ENCODE data around the gene CEP43.
A peak's percentile ranks its signal among the peaks of the same experiment; 100 is the strongest.

The CEP43 gene, protein sequence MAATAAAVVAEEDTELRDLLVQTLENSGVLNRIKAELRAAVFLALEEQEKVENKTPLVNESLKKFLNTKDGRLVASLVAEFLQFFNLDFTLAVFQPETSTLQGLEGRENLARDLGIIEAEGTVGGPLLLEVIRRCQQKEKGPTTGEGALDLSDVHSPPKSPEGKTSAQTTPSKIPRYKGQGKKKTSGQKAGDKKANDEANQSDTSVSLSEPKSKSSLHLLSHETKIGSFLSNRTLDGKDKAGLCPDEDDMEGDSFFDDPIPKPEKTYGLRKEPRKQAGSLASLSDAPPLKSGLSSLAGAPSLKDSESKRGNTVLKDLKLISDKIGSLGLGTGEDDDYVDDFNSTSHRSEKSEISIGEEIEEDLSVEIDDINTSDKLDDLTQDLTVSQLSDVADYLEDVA

DNA sequence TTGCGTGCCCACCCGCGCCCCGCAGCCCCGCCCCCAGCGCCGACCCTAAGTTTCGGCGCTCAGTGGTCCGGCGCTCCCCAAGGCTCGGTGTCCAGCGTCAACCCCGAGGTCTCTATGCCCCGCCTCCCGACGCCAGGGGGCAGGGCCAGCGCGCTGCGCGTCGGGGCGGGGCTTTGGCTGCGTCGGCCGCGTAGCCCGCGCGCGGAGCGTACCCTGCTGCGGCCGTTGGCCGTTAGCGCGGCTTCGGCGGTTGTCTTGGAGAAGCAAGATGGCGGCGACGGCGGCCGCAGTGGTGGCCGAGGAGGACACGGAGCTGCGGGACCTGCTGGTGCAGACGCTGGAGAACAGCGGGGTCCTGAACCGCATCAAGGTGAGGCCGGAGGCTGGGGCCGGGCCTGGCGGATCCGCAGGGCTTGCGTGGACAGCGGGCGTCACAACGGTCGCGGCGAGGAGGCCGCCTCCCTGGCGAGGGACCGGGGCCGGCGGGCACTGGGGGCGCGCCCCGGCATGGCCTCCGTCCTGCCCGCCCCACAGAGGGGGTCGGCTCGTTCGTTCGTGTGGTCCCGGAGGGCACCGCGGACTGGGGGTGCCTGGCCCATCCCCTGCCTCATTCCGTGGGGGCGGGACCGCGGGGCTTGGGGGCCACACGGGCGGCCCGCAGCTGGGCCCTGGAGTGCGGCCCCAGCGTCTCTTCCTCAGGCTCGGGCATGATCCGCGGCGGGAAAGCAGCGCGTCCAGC lies at the start of gene CEP43:
Gene CEP43 (plus strand): TSS at position 253 of the 739 bp plus-strand sequence. CDS start 16 bp downstream, at position 269.
- DNase-seq, result peak; percentile 96

DNA sequence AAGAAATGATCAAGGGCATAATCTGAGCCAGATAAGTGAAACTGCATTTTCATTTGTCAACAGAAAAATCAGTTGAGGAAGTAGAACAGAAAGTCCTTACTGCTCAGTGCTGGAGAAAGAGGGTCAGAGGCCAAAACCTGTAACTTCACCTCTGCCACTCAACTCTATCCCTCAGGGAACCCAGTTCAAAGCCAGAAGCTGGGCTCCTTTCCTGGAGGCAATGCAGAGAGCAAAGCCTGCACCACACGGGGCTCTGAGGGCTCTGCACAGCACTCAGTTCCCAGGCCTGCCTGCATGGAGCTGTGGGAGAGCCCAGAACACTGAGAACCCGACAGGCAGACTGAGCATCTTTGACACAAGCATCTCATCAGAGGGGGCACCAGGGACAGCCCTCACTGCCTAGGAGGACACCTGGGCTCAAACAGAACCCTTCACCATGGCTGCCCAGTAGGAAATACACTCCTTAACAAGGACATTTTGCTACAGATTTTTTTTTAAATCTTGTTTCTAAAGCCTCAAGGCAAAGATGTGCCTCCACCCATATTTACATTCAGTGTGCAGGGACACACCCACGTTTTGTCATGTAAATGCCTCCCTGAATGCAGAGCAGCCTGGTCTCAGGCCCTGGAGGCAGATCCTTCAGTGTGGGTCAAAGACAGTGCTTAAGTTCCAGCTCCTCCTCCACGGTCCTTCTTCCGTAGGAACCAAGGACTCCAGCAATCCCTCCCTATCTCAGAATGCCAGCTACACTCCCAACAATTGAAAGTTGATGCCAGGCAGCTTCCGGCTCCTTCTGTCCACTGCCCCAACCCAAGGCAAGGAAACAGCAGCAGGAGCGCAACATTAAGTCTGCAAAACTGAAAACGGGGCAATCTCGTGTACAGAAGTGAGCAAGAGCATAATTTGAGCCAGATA lies 49.4 kb upstream of the CEP43 start:
- no peak for DNase-seq

DNA sequence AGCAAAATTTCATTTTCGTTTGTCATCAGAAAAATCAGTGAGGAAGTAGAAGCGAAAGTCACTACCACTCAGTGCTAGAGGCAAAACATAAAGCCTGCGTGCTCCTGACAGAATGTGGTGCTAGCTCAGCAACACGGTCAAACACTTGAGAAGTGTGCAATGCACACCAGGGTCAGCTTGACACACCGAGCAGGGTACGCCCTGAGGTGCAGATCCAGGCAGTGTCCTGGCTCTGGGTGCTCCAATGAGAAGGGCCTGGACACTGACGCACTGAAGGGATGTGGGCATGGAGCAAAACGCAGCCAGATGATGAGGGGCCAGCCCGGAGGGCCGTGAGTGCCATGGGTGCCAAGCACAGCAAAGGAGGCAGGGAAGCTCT lies 48.8 kb upstream of the CEP43 start:
- no peak for DNase-seq

DNA sequence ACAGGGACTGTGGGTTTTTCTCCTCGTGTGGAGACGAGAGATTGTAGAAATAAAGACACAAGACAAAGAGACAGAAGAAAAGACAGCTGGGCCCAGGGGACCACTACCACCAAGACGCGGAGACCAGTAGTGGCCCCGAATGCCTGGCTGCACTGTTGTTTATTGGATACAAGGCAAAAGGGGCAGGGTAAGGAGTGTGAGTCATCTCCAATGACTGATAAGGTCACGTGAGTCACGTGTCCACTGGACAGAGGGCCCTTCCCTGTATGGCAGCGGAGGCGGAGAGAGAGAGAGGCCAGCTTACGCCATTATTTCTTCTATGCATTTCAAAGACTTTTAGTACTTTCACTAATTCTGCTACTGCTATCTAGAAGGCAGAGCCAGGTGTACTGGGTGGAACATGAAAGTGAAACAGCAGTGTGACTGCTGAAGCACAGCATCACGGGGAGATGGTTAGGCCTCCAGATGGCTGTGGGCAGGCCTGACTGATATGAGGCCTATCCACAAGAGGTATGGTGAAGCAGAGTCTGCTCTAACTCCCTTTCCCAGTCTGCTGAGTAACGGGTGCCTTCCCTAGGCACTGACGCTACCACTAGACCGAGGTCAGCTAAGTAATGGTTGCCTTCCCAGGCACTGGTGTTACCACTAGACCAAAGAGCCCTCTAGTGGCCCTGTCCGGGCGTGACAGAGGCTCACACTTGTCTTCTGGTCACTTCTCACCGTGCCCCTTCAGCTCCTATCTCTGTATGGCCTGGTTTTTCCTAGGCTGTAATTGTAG lies 48.1 kb upstream of the CEP43 start:
- peak; percentile 31 for DNase-seq

DNA sequence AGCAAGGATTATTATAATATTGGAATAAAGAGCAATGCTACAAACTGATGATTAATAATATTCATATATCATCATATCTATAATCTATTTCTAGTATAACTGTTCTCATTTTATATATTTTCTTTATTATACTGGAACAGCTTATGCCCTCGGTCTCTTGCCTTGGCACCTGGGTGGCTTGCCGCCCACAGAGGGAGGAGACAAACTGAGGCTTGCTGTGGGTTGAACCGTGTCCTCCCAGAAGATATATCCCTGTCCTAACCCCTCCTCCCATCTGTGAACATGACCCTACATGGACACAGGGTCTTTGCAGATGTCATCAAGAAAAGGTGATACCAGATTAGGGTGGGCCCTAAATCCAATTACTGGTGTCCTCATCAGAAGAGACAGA lies 47.5 kb upstream of the CEP43 start:
- DNase-seq, result no peak

DNA sequence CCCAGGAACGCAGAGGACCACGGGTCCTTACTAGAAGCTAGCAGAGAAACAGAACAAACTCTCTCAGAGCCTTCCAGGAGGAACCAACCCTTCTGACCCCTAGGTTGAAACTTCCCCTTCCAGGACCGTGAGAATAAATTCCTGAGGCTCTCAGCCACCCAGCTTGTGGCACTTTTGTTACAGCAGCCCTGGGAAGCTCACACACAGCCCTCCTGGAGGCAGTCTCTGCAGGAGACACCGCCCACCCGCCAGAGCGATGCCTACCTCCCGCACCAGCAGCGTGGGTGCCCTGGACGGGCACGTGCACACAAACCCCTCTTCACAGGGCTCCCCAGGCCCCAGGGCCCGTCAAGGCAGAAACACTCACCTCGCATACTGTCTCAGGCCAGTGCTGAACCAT lies 47.1 kb upstream of the CEP43 start:
- DNase-seq, result no peak

DNA sequence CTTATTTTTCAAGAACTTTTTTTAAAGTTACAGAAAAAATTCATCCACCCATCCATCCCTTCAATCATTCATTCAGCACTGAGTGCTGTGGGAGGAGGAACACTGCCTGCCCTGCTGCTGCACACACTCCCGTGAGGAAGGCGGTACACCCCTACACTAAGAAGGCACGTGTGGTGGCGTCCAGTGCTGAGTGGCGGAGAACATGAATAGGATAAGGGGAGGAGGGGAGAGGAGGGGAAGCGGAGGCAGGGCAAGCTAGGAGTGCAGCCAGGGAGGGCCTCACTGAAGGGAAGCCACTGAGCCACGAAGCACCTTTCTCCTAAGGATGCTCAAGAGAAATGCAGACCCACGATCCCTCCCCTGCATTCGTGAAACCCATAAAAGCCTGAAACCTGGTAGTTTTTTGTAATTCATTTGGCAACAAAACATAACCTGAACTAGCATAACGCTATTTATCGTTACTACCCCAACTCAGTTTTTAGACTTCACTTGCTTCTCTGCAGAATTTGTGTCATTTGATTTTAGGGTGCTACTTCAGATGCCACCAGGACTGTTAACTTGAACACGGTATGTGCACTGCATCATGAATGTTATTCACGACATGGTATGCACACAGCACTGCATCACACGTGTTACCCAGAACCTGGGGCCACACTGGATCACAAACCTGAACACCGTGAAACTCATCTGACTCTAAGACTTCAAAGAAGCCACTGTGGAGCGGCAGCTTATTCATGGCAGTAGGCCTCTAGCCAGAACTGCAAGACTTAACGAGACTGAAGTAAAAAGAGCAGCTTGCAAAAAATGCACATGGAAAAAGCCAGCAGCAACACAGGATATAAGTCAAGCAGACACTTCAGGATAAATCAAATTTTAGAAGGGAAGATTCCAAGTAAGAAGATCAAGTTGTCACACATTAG lies 46.4 kb upstream of the CEP43 start:
- DNase-seq, result no peak

DNA sequence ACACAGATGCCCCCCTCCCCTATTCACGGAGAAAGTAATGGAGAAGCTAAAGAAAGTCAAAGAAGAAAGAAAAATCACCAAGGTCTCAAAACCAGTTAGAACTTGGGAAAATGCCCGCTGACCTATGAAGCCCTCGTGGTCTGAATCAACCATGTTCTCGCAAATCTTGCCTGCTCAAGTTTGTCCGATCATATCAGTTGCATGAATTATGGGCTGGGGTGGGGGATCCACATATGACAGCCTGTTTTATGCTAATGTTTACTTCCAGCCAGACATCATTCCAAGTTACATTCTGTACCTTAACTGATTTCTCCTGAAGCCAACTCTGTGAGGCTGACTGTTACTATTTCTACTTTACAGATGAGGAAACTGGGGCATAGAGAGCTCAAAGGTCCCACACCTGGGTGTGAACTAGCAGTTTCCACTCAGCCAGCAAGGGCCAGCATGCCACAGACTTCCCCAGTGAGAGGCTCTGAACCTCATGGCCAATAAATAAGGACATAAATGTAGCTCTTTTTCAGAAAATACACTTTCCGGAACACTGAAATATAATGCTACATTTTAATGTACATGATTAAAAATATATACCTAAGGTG lies 45.0 kb upstream of the CEP43 start:
- no peak for DNase-seq

DNA sequence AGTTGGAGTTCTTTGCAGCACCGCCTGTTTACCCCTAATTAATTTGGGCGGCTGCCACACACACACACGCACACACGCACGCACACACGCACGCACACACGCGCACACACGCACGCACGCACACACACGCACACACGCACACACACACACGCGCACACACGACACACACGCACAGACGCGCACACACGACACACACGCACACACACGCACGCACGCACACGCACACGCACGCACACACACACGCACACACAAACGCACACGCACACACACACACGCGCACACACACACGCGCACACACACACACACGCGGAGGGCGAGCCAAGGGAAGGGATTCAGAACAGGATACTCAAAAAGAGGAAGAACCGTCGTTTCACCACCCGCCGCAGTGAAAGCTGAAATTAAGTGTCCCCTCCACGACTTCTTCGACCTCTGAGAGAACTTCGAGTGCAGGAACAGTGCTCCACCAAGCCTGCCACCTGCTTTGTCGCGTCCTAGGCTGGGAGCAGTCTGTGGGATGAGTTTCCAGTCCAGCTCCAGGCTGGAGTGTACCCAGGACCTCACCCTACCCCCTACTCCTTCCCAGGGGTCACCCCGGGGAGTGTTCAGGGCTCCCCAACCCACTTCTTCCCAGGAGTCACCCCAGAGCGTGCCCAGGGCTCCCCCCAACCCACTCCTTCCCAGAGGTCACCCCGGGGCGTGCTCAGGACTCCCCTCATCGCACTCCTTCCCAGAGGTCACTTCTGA lies 43.9 kb upstream of the CEP43 start:
- DNase-seq, result no peak

DNA sequence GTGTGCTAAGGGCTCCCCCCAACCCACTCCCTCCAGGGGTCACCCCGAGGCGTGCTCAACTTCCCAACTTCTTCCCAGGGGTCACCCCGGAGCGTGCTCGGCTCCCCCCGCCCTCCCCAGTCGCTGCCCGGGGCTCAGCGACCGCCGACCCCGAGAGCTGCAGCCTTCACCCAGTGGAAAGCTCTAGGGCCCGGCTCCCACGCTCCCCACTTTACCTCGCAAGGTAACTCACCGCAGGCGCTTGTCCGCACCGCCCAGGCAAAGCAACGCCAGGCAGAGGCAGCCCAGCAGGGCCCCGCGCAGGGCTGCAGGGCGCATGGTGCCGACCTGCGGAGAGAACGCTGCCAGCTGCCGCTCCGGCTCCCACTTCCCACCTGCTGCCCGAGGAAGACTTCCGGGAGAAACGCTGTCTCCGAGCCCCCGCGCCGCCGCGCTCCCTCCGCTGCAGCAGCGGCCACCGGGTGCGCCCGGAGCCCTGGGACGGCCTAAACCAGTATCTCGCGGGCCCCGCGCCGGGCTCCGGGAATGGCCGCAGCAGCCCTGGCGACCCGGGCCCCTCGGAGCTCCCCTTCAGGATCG lies 43.2 kb upstream of the CEP43 start:
- no peak for DNase-seq

DNA sequence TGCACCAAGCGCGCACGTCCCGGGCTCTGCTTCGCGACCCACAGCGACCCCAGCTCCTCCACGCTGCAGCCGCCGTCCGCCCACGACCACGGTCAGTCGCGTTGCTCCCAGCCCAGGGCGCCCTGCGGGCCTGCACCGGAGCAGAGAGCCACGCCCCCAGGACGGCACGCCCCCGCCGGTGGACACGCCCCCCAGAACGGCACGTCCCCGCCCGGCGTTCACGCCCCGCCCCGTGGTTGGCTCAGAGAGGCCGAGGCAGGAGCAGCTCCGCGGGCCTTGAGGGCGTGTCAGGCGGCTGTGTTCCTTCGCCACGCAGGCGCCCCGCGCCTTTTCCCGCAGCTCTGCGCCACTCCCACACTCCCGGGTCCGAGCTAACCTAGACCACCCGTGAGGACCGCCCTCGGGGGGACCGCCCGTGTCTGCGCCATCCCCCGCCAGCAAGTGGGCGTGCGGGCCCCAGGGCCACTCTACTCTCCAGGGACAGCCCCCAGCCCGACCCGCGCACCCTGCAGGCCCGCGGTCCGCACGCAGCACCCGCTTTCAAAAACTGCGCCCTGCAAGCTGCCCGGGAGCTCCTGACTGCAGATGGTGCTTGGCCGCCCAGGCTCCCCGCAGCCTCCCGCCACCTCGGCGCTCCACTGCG lies 42.6 kb upstream of the CEP43 start, which contains the start of gene RNASET2:
Gene RNASET2 (minus strand): TSS at position 107 of the 643 bp plus-strand sequence. CDS start 368 bp downstream, outside the sequence.
- DNase-seq, result peak; percentile 89

DNA sequence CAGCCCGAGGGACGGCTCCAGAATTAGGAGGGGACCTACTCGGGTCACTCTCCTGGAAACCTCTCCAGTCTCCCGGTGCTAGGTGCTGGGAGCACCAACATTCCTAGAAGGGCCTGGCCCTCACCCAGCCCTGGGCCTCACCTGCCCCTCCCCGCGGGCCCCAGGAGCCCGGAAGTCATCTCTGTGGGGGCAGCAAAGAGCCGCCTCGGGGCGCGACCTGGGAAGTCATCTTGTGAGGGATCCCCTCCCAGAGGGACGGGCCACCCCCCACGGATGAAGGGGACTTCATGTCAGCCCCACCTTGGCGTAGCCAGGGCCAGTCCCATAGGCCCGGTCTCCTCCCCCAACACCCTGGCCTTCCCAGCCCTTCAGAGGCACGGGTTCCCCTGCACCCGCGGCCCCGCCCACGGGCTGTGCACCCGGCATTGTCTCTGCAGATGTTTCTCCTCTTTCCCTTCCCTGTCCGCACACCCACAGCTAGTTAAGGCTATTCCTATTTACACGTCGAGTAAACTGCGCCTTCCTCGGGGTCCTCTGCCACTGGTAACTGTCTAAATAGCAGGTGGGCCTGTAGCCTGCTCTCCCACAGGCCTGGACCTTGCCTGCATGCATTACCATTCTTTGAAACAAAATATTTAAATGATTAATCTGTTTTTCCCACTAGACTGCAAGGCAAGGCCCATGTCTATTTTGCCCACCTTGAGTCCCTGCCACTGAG lies 42.0 kb upstream of the CEP43 start:
- no peak for DNase-seq

DNA sequence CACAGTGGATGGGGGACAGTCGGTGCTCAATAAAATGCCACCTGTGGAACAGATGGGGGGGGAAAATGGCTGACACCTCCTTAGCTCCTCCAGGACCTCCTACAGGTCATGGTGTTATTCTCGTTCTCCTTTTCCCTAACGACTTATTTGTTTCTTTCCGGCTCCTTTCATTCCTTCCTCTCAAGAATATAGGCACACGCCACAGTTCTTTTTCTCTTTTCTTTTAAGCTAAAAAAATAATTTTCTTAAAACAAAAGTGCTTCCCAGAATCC lies 41.5 kb upstream of the CEP43 start:
- DNase-seq, result no peak

DNA sequence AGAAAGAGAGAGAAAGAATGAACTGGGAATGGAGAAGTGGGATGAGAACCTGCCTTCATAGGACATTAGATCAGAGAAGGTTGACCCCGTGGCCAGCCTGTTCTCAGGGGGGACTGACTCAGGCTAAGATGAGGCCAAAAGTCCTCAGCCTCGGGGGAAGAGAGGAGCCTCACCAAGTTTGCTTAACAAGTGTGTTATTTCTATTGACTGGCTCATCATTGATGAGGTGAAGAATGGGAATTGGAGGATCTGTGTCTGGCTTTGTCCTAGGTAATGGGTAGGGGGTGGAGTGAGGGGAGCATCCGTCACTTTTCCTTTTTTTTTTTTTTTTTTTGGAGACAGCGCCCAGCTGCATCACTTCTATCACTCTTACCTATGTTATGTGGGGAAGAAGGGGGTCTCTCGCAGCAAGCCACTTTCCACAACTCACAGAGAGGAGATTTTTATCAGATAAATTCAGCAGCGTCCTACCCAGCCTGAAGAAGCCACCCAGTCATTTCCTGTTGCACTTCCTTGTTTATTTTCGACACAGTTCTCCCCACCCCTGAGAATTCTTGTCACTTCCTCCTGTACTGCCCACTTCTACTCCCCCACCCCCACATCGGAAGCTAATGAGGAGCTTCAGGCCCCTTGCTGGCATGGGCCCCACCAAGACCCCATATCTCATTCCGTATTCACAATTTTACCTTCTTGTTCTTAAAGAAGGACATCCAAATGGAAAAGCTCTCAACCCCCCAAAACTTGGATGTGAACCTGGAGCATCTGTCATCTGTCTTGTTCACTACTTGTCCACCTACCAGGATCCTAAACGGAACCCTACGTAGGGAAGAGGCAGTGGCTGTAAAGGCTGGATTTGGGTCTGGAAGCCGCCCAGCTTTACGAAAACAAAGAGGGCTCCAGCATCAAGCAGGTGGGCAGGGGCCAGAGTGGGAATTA lies 40.0 kb upstream of the CEP43 start:
- no peak for DNase-seq

DNA sequence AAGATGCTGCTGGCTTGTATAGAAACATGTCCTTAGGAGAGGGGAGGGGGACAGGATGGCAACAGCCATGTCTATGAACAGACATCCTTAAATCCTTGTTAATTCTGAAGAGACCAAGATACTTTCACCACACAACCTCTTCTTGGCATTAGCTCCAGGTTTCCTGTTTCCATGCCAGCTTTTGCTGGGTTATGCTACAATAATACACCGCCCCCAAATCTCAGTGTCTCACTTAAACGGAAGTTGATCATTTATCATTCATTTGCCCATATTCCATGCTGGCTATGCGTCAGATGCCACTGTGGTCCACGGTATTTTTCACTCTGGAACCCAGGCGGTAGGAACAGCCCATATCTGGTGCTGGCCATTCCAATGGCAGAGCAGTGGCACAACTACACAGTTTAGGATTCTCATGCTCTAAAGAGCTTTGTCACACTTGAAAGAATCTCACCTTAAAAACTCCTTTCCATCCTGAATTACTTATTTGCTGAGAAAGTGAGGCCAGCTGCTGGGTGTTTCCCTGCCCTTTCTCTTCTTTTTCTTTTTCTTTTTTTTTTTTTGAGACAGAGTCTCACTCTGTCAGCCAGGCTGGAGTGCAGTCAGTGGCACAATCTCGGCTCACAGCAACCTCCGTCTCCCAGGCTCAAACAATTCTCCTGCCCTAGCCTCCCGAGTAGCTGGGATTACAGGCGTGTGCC lies 39.1 kb upstream of the CEP43 start:
- no peak for DNase-seq

DNA sequence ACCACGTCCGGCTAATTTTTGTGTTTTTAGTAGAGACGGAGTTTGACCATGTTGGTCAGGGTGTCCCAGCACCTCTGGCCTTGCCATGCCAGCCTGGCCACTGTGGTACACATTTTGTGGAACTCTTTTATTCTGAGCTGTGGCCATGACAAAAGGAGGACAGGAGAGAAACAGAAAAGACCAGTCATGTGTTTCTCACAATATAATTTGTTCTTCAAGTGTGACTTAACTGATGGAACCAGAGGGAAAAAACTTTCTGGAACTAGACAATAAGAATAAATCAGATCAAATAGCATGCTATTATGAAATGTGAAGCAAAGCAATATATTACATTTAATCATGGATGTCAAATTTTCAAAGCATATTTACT lies 38.6 kb upstream of the CEP43 start:
- no peak for DNase-seq

DNA sequence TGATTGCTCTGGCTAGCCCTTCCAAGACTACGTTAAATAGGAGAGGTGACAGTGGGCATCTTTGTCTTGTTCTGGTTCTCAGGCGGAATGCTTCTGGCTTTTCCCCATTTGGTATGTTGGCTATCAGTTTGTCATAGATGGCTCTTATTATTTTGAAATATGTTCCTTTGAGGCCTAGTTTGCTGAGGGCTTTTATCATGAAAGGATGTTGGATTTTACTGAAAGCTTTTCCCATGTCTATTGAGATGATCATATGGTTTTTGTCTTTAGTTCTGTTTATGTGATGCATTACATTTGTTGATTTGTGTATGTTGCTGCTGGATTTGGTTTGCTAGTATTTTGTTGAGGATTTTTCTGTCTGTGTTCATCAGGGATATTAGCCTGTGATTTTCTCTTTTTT lies 32.9 kb upstream of the CEP43 start:
- no peak for DNase-seq

Data from fibroblast of skin of right biceps (primary cell).